Endothelial cell of umbilical vein (primary cell): ENCODE results near the gene NFIA.

Experiments
- EZH2 ChIP-seq: IDR thresholded peaks from 2 replicates; pipeline ENCODE4 v1.6.1; 2012; ENCODE audit warnings: borderline replicate concordance, low read depth, mild to moderate bottlenecking, moderate library complexity, low read length, inconsistent platforms; ENCODE audit not compliant: severe bottlenecking
- FOS ChIP-seq: IDR thresholded peaks from 2 replicates; pipeline ENCODE4 v1.6.1; 2011; ENCODE audit warnings: mild to moderate bottlenecking, low read length, moderate library complexity, borderline replicate concordance; ENCODE audit not compliant: insufficient read depth
- GATA2 ChIP-seq: IDR thresholded peaks from 2 replicates; pipeline ENCODE4 v1.7.0; 2011; ENCODE audit warnings: low read depth, mild to moderate bottlenecking, moderate library complexity, mixed read lengths, low read length; ENCODE audit not compliant: insufficient read length, insufficient read depth
- MYC ChIP-seq: IDR thresholded peaks from one replicate; pipeline ENCODE4 v1.6.1; 2011; ENCODE audit warnings: mild to moderate bottlenecking, low read depth, low read length
- POLR2A ChIP-seq: IDR thresholded peaks from 2 replicates; pipeline ENCODE4 v1.6.1; 2012; ENCODE audit warnings: low read depth, mild to moderate bottlenecking, control low read depth, low read length
- POLR2AphosphoS5 ChIP-seq: IDR thresholded peaks from 2 replicates; pipeline ENCODE4 v1.6.1; 2012; ENCODE audit warnings: low read depth, mild to moderate bottlenecking, control low read depth, low read length, moderate library complexity; ENCODE audit not compliant: insufficient read depth
- TF ChIP-seq, protein P1 (sequence below): IDR thresholded peaks from 2 replicates; pipeline ENCODE4 v1.6.1; 2011; ENCODE audit not compliant: insufficient read depth, insufficient read length
- TF ChIP-seq, protein P2 (sequence below), 2 donors: IDR thresholded peaks; 1 replicate in 1 of 2; 2 replicates in 1 of 2; pipeline ENCODE4 v1.5.1; 2011; ENCODE audit warnings: low read length in 2 of 2, mild to moderate bottlenecking in 2 of 2, moderate library complexity in 2 of 2, control low read depth in 1 of 2, inconsistent platforms in 1 of 2, low read depth in 1 of 2; ENCODE audit not compliant: insufficient read depth in 1 of 2; ENCODE audit errors: extremely low read depth in 1 of 2

DNA sequence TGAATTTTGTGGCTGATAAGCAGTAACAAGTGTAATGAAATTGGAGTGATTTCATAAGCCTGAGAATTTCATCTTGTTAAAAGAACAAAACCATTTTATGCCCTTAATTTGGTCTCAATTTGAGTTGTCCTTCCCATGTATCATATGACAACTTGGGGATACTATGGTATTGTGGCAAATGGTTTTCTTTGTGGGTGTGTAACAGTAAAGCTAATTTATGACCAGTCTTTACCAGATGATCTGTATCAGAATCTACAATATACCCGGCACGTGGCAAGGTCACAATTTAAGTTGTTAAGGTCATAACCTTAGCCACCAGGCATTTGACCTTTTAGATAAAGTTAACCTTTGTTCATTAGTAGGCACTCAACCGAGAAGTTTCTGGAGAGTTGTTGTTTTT lies 9.1 kb downstream of the NFIA start:
- TF ChIP-seq, protein P1, sequence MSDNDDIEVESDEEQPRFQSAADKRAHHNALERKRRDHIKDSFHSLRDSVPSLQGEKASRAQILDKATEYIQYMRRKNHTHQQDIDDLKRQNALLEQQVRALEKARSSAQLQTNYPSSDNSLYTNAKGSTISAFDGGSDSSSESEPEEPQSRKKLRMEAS, result no peak
- TF ChIP-seq POLR2A (no peak), MYC (no peak), EZH2 (no peak), GATA2 (no peak), POLR2AphosphoS5 (no peak), FOS (no peak)
- TF ChIP-seq, protein P2, sequence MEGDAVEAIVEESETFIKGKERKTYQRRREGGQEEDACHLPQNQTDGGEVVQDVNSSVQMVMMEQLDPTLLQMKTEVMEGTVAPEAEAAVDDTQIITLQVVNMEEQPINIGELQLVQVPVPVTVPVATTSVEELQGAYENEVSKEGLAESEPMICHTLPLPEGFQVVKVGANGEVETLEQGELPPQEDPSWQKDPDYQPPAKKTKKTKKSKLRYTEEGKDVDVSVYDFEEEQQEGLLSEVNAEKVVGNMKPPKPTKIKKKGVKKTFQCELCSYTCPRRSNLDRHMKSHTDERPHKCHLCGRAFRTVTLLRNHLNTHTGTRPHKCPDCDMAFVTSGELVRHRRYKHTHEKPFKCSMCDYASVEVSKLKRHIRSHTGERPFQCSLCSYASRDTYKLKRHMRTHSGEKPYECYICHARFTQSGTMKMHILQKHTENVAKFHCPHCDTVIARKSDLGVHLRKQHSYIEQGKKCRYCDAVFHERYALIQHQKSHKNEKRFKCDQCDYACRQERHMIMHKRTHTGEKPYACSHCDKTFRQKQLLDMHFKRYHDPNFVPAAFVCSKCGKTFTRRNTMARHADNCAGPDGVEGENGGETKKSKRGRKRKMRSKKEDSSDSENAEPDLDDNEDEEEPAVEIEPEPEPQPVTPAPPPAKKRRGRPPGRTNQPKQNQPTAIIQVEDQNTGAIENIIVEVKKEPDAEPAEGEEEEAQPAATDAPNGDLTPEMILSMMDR (IDR thresholded peaks at IDR 0.05; ENCODE audit: extremely low read depth in 1 of 2, insufficient read depth in 1 of 2, low read depth in 1 of 2, low read length in 2 of 2), result no peak
